Esophagus mucosa (tissue), 1 donor: ENCODE measurements around the gene TMEM132D. TPM values are rescaled to one million over a fixed set of nuclear protein-coding genes. Genes with fewer than 3 reads are reported as not detected.

Experiments
- ATAC-seq: fragments of 200-7000 bp; cut with Tn5 transposase; one replicate; pipeline ENCODE4 v1.9.1; 2020
- total RNA-seq: library from RNA; stranded (reverse); gene quantifications from one replicate; pipeline ENCODE4 v1.2.4, GENCODE V29; 2023
- donor health status: DM: yes; HTN: yes; CAD: no.

TMEM132D gene
- total RNA-seq, 1 donor from 2014 or later: not detected

GRCh38 chr12:129428240-129428936 is 475.4 kb downstream of the TMEM132D start:
- ATAC-seq: no peak

- no peak for ATAC-seq
Measured at GRCh38 chr12:129423041-129423580, 480.7 kb downstream of the TMEM132D start.

GRCh38 chr12:129413295-129413694 is 490.5 kb downstream of the TMEM132D start:
- ATAC-seq: no peak

- ATAC-seq: no peak
Measured at GRCh38 chr12:129409281-129409680, 494.5 kb downstream of the TMEM132D start.

- no peak for ATAC-seq
Measured at GRCh38 chr12:129404556-129404955, 499.3 kb downstream of the TMEM132D start.

GRCh38 chr12:129401572-129401971 is 502.3 kb downstream of the TMEM132D start:
- no peak for ATAC-seq

GRCh38 chr12:129394177-129394825 is 509.5 kb downstream of the TMEM132D start:
- no peak for ATAC-seq

GRCh38 chr12:129393357-129393937 is 510.4 kb downstream of the TMEM132D start:
- no peak for ATAC-seq

GRCh38 chr12:129385637-129385990 is 518.2 kb downstream of the TMEM132D start:
- ATAC-seq: no peak

- no peak for ATAC-seq
Measured at GRCh38 chr12:129383956-129384355, 519.9 kb downstream of the TMEM132D start.

- no peak for ATAC-seq
Measured at GRCh38 chr12:129381715-129382114, 522.1 kb downstream of the TMEM132D start.

GRCh38 chr12:129379076-129379804 is 524.6 kb downstream of the TMEM132D start:
- ATAC-seq: no peak

- ATAC-seq: no peak
Measured at GRCh38 chr12:129378496-129378895, 525.3 kb downstream of the TMEM132D start.

GRCh38 chr12:129373746-129374145 is 530.1 kb downstream of the TMEM132D start:
- ATAC-seq: no peak

- no peak for ATAC-seq
Measured at GRCh38 chr12:129372876-129373275, 530.9 kb downstream of the TMEM132D start.

- no peak for ATAC-seq
Measured at GRCh38 chr12:129372348-129372747, 531.5 kb downstream of the TMEM132D start.

- no peak for ATAC-seq
Measured at GRCh38 chr12:129371268-129371667, 532.6 kb downstream of the TMEM132D start.

GRCh38 chr12:129366656-129367055 is 537.2 kb downstream of the TMEM132D start:
- ATAC-seq: no peak

GRCh38 chr12:129363041-129363440 is 540.8 kb downstream of the TMEM132D start:
- no peak for ATAC-seq

- ATAC-seq: no peak
Measured at GRCh38 chr12:129357233-129357632, 546.6 kb downstream of the TMEM132D start.

GRCh38 chr12:129351481-129351880 is 552.3 kb downstream of the TMEM132D start:
- ATAC-seq: no peak

- no peak for ATAC-seq
Measured at GRCh38 chr12:129339336-129339735, 564.5 kb downstream of the TMEM132D start.

- no peak for ATAC-seq
Measured at GRCh38 chr12:129337413-129337812, 566.4 kb downstream of the TMEM132D start.
